ENCODE measurements around the gene UNC45A.

- TF ChIP-seq CTCF (IDR thresholded peaks at IDR 0.05) (no peak), POLR2A (IDR thresholded peaks at IDR 0.05) (no peak), POLR2AphosphoS5 (IDR thresholded peaks at IDR 0.05) (no peak), EP300 (IDR thresholded peaks at IDR 0.05) (no peak)
Observed at GRCh38 chr15:90962021-90962420, 26.9 kb downstream of the UNC45A start.
